ENCODE data around the gene PLPPR3. TPM values are rescaled to one million over a fixed set of nuclear protein-coding genes. Genes with fewer than 3 reads are reported as not detected.
A peak's percentile ranks its signal among the peaks of the same experiment; 100 is the strongest.
"Not testable (repeated sequence)": the region's sequence is repeated elsewhere in the genome, so short reads cannot be mapped to it uniquely, and the experiment has no call there.

PLPPR3 gene
- polyA plus RNA-seq, 1 donor, result 5.2 TPM

- Histone ChIP-seq H3K4me3 (ENCODE audit: low read length) (no peak overlapping the region), H3K36me3 (ENCODE audit: control insufficient read depth, insufficient read depth, low read length) (no peaks in the 10 kb centered on the region), H3K9me3 (ENCODE audit: control insufficient read depth, low read depth, low read length) (no peaks in the 10 kb centered on the region), H3K27ac (ENCODE audit: low read length) (no peak overlapping the region), H3K27me3 (ENCODE audit: control insufficient read depth, insufficient read depth, low read length) (peaks cover 27% of the 10 kb centered on the region), H3K4me1 (ENCODE audit: control insufficient read depth, insufficient read depth, low read length) (no peaks in the 10 kb centered on the region)
- no peak for DNase-seq
- 63% methylated on average over 2 of the region's 19 CpGs for WGBS (ENCODE audit: insufficient coverage, low lambda C conversion rate)
Measured at GRCh38 chr19:825897-826644, 4.3 kb upstream of the PLPPR3 start.

- peaks cover 30% of the 10 kb centered on the region for H3K27me3 ChIP-seq (ENCODE audit: control insufficient read depth, insufficient read depth, low read length)
Measured at GRCh38 chr19:824885-825284, 3.1 kb upstream of the PLPPR3 start.

GRCh38 chr19:823565-824121 lies 1.9 kb upstream of the PLPPR3 start:
- H3K36me3 ChIP-seq (ENCODE audit: control insufficient read depth, insufficient read depth, low read length), result no peaks in the 10 kb centered on the region
- H3K4me1 ChIP-seq (ENCODE audit: control insufficient read depth, insufficient read depth, low read length), result no peaks in the 10 kb centered on the region
- no CpG with 5 or more reads among the region's 12 CpGs for WGBS (ENCODE audit: insufficient coverage, low lambda C conversion rate)
- no peak overlapping the region for H3K27ac ChIP-seq (ENCODE audit: low read length)
- DNase-seq, result no peak
- H3K9me3 ChIP-seq (ENCODE audit: control insufficient read depth, low read depth, low read length), result no peaks in the 10 kb centered on the region
- no peak overlapping the region for H3K4me3 ChIP-seq (ENCODE audit: low read length)
- peaks cover 26% of the 10 kb centered on the region for H3K27me3 ChIP-seq (ENCODE audit: control insufficient read depth, insufficient read depth, low read length)

More at GRCh38 chr19:824885-825284, 3.1 kb upstream of the PLPPR3 start:
- Histone ChIP-seq H3K4me3 (ENCODE audit: low read length) (no peak overlapping the region), H3K4me1 (ENCODE audit: control insufficient read depth, insufficient read depth, low read length) (no peaks in the 10 kb centered on the region), H3K27ac (ENCODE audit: low read length) (no peak overlapping the region), H3K9me3 (ENCODE audit: control insufficient read depth, low read depth, low read length) (no peaks in the 10 kb centered on the region), H3K36me3 (ENCODE audit: control insufficient read depth, insufficient read depth, low read length) (no peaks in the 10 kb centered on the region)
- no peak for DNase-seq
- WGBS (ENCODE audit: insufficient coverage, low lambda C conversion rate), result no CpG with 5 or more reads among the region's 15 CpGs

- no peaks in the 10 kb centered on the region for H3K4me1 ChIP-seq (ENCODE audit: control insufficient read depth, insufficient read depth, low read length)
- H3K27me3 ChIP-seq (ENCODE audit: control insufficient read depth, insufficient read depth, low read length), result peaks cover 26% of the 10 kb centered on the region
- no peak overlapping the region for H3K27ac ChIP-seq (ENCODE audit: low read length)
- peak overlapping the region; percentile 10 for H3K4me3 ChIP-seq (ENCODE audit: low read length)
- no CpG with 5 or more reads among the region's 64 CpGs for WGBS (ENCODE audit: insufficient coverage, low lambda C conversion rate)
- no peaks in the 10 kb centered on the region for H3K36me3 ChIP-seq (ENCODE audit: control insufficient read depth, insufficient read depth, low read length)
- no peak for DNase-seq
- H3K9me3 ChIP-seq (ENCODE audit: control insufficient read depth, low read depth, low read length), result peaks cover 4% of the 10 kb centered on the region
Measured at GRCh38 chr19:821231-821824, 427 bp downstream of the PLPPR3 start.

DNA sequence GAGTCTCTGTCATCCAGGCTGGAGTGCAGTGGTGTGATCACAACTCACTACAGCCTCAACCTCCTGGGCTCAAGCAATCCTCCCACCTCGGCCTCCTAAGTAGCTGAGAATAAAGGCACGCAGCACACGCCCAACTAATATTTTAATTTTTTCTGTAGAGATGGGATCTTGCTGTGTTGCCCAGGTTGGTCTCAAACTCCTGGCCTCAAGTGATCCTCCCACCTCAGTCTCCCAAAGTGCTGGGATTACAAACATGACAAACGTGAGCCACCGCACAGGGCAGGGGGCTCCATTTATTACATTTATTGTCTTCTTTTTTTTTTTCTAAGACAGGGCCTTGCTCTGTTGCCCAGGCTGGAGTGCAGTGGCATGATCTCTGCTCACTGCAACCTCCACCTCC lies 1.5 kb downstream of the PLPPR3 start:
- peaks cover 23% of the 10 kb centered on the region for H3K27me3 ChIP-seq (ENCODE audit: control insufficient read depth, insufficient read depth, low read length)
- not testable (repeated sequence) for H3K4me1 ChIP-seq (ENCODE audit: control insufficient read depth, insufficient read depth, low read length); H3K36me3 ChIP-seq (ENCODE audit: control insufficient read depth, insufficient read depth, low read length); H3K4me3 ChIP-seq (ENCODE audit: low read length); DNase-seq; H3K9me3 ChIP-seq (ENCODE audit: control insufficient read depth, low read depth, low read length); H3K27ac ChIP-seq (ENCODE audit: low read length)
- no CpG with 5 or more reads among the region's 5 CpGs for WGBS (ENCODE audit: insufficient coverage, low lambda C conversion rate)

GRCh38 chr19:816500-816857 lies 5.3 kb downstream of the PLPPR3 start:
- Histone ChIP-seq H3K27ac (ENCODE audit: low read length) (no peak overlapping the region), H3K4me3 (ENCODE audit: low read length) (no peak overlapping the region), H3K4me1 (ENCODE audit: control insufficient read depth, insufficient read depth, low read length) (no peaks in the 10 kb centered on the region), H3K27me3 (ENCODE audit: control insufficient read depth, insufficient read depth, low read length) (peaks cover 8% of the 10 kb centered on the region), H3K36me3 (ENCODE audit: control insufficient read depth, insufficient read depth, low read length) (peaks cover 11% of the 10 kb centered on the region), H3K9me3 (ENCODE audit: control insufficient read depth, low read depth, low read length) (peaks cover 26% of the 10 kb centered on the region)
- 100% methylated on average over 1 of the region's 2 CpGs for WGBS (ENCODE audit: insufficient coverage, low lambda C conversion rate)
- no peak for DNase-seq

DNA sequence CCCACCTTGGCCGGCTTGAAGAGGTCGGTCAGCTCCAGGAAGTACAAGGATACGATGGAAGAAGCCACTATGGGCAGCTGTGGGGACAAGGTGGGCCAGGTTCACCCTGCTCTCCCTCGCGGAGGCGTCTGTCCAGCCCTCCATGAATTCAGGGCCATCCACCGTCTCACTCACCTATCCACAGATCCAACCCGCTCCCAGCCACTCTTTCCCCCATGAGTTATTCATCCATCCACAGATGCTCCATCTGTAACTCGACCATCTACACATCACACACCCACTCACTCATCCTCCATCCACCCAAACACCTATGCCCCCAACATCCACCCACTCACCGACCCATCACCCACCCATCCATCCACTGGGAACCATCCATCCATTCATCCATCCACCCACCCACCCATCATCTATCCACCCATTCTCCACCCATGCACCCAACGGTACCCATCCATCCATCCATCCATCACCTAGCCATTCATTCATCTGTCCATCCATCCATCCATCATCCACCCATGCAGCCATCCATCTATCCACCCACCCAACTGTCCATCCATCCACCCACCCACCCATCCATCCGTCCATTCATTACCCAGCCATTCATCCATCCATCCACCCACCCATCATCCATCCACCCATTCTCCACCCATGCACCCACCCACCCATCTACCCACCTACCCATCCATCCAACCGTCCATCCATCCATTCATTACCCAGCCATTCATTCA lies 5.8 kb downstream of the PLPPR3 start:
- DNase-seq, result no peak
- peaks cover 8% of the 10 kb centered on the region for H3K27me3 ChIP-seq (ENCODE audit: control insufficient read depth, insufficient read depth, low read length)
- H3K27ac ChIP-seq (ENCODE audit: low read length), result no peak overlapping the region
- H3K4me3 ChIP-seq (ENCODE audit: low read length), result no peak overlapping the region
- no peaks in the 10 kb centered on the region for H3K4me1 ChIP-seq (ENCODE audit: control insufficient read depth, insufficient read depth, low read length)
- peaks cover 30% of the 10 kb centered on the region for H3K9me3 ChIP-seq (ENCODE audit: control insufficient read depth, low read depth, low read length)
- 86% methylated on average over 2 of the region's 13 CpGs for WGBS (ENCODE audit: insufficient coverage, low lambda C conversion rate)
- peaks cover 16% of the 10 kb centered on the region for H3K36me3 ChIP-seq (ENCODE audit: control insufficient read depth, insufficient read depth, low read length)

DNA sequence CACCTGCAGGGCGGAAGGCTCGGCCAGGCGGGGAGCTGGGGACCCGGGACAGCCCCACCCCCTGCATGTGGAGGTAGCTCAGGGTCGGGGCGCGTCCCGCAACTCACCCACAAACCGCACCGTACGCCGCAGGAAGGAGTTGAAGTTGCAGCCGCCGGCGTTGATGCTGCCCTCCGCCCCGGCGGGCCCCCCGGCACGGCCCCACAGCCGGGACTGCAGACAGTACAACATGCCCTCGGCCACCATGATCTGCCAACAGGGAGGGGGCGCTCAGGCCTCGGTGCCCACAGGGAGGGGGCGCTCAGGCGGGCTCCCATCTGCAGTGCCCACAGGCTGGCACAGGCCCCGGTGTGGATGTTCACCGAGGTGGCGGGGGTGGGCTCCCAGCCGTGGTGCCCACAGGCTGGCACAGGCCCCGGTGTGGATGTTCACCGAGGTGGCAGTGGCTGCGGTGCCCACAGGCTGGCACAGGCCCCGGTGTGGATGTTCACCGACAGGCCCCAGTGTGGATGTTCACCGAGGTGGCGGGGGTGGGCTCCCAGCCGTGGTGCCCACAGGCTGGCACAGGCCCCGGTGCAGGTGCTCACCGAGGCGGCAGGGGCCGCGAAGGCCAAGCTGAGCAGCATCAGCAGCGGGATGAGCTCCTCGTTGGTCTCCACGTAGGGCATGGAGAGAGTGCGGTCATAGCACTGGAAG lies 6.5 kb downstream of the PLPPR3 start:
- Histone ChIP-seq H3K4me3 (ENCODE audit: low read length) (no peak overlapping the region), H3K4me1 (ENCODE audit: control insufficient read depth, insufficient read depth, low read length) (no peaks in the 10 kb centered on the region), H3K36me3 (ENCODE audit: control insufficient read depth, insufficient read depth, low read length) (peaks cover 23% of the 10 kb centered on the region), H3K9me3 (ENCODE audit: control insufficient read depth, low read depth, low read length) (peaks cover 31% of the 10 kb centered on the region), H3K27me3 (ENCODE audit: control insufficient read depth, insufficient read depth, low read length) (peaks cover 3% of the 10 kb centered on the region), H3K27ac (ENCODE audit: low read length) (no peak overlapping the region)
- no CpG with 5 or more reads among the region's 47 CpGs for WGBS (ENCODE audit: insufficient coverage, low lambda C conversion rate)
- no peak for DNase-seq

DNA sequence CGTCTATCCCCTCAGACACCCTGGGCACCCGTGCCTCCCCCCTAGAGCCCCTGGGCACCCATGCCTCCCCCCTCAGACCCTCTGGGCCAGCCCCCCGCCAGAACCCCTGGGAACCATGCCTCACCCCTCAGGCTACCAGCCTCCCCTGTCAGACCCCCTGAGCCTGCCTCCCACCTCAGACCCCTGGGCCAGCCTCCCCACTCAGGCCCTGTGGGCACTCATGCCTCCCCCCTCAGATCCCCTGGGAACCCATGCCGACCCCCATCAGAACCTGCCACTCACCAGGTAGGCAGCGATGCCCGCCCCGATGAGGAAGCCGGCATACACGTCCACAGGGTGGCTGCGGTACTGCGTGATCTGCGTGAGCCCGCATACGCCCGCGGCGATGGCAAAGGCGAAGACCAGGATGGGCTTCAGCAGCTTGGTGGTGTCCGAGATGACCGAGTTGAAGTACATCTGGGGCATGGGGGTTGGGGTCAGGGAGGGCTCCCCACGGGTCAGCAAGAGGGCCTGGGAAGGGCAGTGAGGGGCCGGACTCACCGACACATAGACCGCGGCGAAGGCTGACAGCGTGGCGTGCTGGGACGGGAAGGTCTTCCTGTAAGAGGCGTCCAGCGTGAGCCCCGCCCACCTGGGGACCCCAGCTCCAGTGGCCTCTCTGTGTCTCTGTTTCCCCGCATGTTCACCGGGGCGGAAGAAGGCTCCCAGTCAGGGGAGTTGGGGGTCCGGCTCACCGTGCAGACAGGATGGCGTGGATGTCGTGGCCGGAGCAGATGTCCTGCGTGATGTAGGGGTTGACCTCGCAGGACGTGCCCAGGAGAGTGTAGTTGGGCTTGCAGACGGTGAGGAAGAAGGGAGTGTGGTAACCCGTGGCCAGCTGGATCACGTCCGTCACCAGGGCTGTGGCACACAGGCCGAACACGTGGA lies 7.3 kb downstream of the PLPPR3 start:
- Histone ChIP-seq H3K36me3 (ENCODE audit: control insufficient read depth, insufficient read depth, low read length) (peaks cover 31% of the 10 kb centered on the region), H3K4me3 (ENCODE audit: low read length) (no peak overlapping the region)
- WGBS (ENCODE audit: insufficient coverage, low lambda C conversion rate), result 100% methylated on average over 1 of the region's 49 CpGs

More for the DNA sequence above, 7.3 kb downstream of the PLPPR3 start:
- DNase-seq, result no peak
- Histone ChIP-seq H3K27ac (ENCODE audit: low read length) (no peak overlapping the region), H3K9me3 (ENCODE audit: control insufficient read depth, low read depth, low read length) (peaks cover 31% of the 10 kb centered on the region), H3K27me3 (ENCODE audit: control insufficient read depth, insufficient read depth, low read length) (no peaks in the 10 kb centered on the region), H3K4me1 (ENCODE audit: control insufficient read depth, insufficient read depth, low read length) (no peaks in the 10 kb centered on the region)

Measured in large intestine (tissue), 3 donors.